T follicular helper cell (primary cell): ENCODE data around the gene DLG4.
A peak's percentile ranks its signal among the peaks of the same experiment; 100 is the strongest.

Experiments
- DNase-seq: peaks from one replicate; pipeline ENCODE4 v3.0.0-alpha.2; 2020; ENCODE audit warnings: low read depth
- total RNA-seq, 2 experiments: gene quantifications; one replicate each; lab custom pipeline; 2026; lab: John Stamatoyannopoulos, UW

DLG4 gene
- 4.5 to 10.6 reads per million in 2 experiments for total RNA-seq

- peak; percentile 60 for DNase-seq
Measured at GRCh38 chr17:7219812-7220592, at the start of gene DLG4, which contains the start of gene ACADVL. DLG4 (minus strand) TSS chr17:7219836. ACADVL (plus strand) TSS chr17:7219938; CDS start chr17:7219985, 47 bp downstream.

GRCh38 chr17:7266784-7267183 lies 47.1 kb upstream of the DLG4 start:
- no peak for DNase-seq

- DNase-seq = no peak
Measured at GRCh38 chr17:7263801-7264078, 44.1 kb upstream of the DLG4 start.

GRCh38 chr17:7262935-7263800 lies 43.5 kb upstream of the DLG4 start:
- no peak for DNase-seq

- no peak for DNase-seq
Measured at GRCh38 chr17:7262192-7262934, 42.7 kb upstream of the DLG4 start, which contains the start of gene CLDN7. CLDN7 (minus strand) TSS chr17:7262478; CDS start chr17:7262043, 435 bp downstream.

GRCh38 chr17:7261379-7262191 lies 41.9 kb upstream of the DLG4 start:
- no peak for DNase-seq

GRCh38 chr17:7260651-7261378 lies 41.2 kb upstream of the DLG4 start:
- no peak for DNase-seq

GRCh38 chr17:7260151-7260550 lies 40.5 kb upstream of the DLG4 start:
- no peak for DNase-seq

GRCh38 chr17:7259555-7259889 lies 39.9 kb upstream of the DLG4 start:
- DNase-seq = no peak

GRCh38 chr17:7258731-7259554 lies 39.3 kb upstream of the DLG4 start:
- no peak for DNase-seq

- no peak for DNase-seq
Measured at GRCh38 chr17:7256766-7257456, 37.3 kb upstream of the DLG4 start.

- DNase-seq = no peak
Measured at GRCh38 chr17:7254511-7254910, 34.9 kb upstream of the DLG4 start.

GRCh38 chr17:7253082-7253481 lies 33.4 kb upstream of the DLG4 start:
- DNase-seq = no peak

- peak; percentile 78 for DNase-seq
Measured at GRCh38 chr17:7252176-7253043, 32.8 kb upstream of the DLG4 start, which contains the start of gene ELP5. ELP5 (plus strand) TSS chr17:7252215; CDS start chr17:7252551, 336 bp downstream.

GRCh38 chr17:7251661-7252175 lies 32.1 kb upstream of the DLG4 start, which contains the start of gene CTDNEP1:
CTDNEP1 (minus strand) TSS chr17:7251734; CDS start chr17:7251296, 438 bp downstream.
- DNase-seq = peak; percentile 99

- no peak for DNase-seq
Measured at GRCh38 chr17:7250695-7251627, 31.3 kb upstream of the DLG4 start.

- DNase-seq = no peak
Measured at GRCh38 chr17:7249830-7250229, 30.2 kb upstream of the DLG4 start.
